HepG2 (cell line): ENCODE results near the gene EMC9. TPM values are rescaled to one million over a fixed set of nuclear protein-coding genes. Genes with fewer than 3 reads are reported as not detected.

Experiments
- ATAD3A ChIP-seq: sonication (generic); formaldehyde crosslinking; IDR thresholded peaks from 2 replicates; pipeline ENCODE4 v1.4.0; 2020; ENCODE audit warnings: missing genetic modification reagents
- ATF7 ChIP-seq, 2 experiments: fragments of 450-650 bp in 1 of 2; sonication (generic) in 1 of 2; formaldehyde crosslinking in 1 of 2; IDR thresholded peaks; 2 replicates each; pipeline versions ENCODE4 v1.4.0 to v1.6.1; 2016 to 2020; ENCODE audit warnings: antibody characterized with exemption in 1 of 2, mild to moderate bottlenecking in 1 of 2, missing genetic modification reagents in 1 of 2
- FOSL1 ChIP-seq: sonication (generic); formaldehyde crosslinking; IDR thresholded peaks from 2 replicates; pipeline ENCODE4 v1.9.0; 2021; ENCODE audit warnings: missing genetic modification reagents, borderline replicate concordance
- FOXJ3 ChIP-seq: sonication (generic); formaldehyde crosslinking; IDR thresholded peaks from 2 replicates; pipeline ENCODE4 v1.4.0; 2020; ENCODE audit warnings: missing genetic modification reagents, mild to moderate bottlenecking, borderline replicate concordance
- HNF1B ChIP-seq: sonication (generic); formaldehyde crosslinking; IDR thresholded peaks from 2 replicates; pipeline ENCODE4 v1.5.1; 2020; ENCODE audit warnings: mild to moderate bottlenecking, moderate library complexity, missing genetic modification reagents
- IKZF4 ChIP-seq: sonication (generic); formaldehyde crosslinking; IDR thresholded peaks from 2 replicates; pipeline ENCODE4 v1.5.1; 2020; ENCODE audit warnings: borderline replicate concordance, mild to moderate bottlenecking, low read depth, missing genetic modification reagents; ENCODE audit errors: not compliant biosample characterization
- NCOA5 ChIP-seq: sonication (generic); formaldehyde crosslinking; IDR thresholded peaks from 2 replicates; pipeline ENCODE4 v1.4.0; 2020; ENCODE audit warnings: missing genetic modification reagents
- NONO ChIP-seq, 2 experiments: fragments of 450-650 bp in 1 of 2; sonication (generic) in 1 of 2; formaldehyde crosslinking in 1 of 2; IDR thresholded peaks in 1 of 2; conservative IDR thresholded peaks in 1 of 2; 2 replicates each; pipeline versions ENCODE4 v1.6.1 to v1.8.0; 2017 to 2022; ENCODE audit warnings: mild to moderate bottlenecking in 1 of 2, missing genetic modification reagents in 1 of 2, moderate library complexity in 1 of 2
- ONECUT2 ChIP-seq: sonication (generic); formaldehyde crosslinking; IDR thresholded peaks from 2 replicates; pipeline ENCODE4 v1.4.0; 2020; ENCODE audit warnings: missing genetic modification reagents
- PHF20 ChIP-seq: sonication (generic); formaldehyde crosslinking; IDR thresholded peaks from 2 replicates; pipeline ENCODE4 v1.5.0; 2020; ENCODE audit warnings: mild to moderate bottlenecking, missing genetic modification reagents
- REXO4 ChIP-seq: sonication (generic); formaldehyde crosslinking; IDR thresholded peaks from 2 replicates; pipeline ENCODE4 v1.8.0; 2022; ENCODE audit warnings: missing genetic modification reagents, mild to moderate bottlenecking, borderline replicate concordance
- SIX1 ChIP-seq: sonication (generic); formaldehyde crosslinking; IDR thresholded peaks from 2 replicates; pipeline ENCODE4 v1.4.0; 2020; ENCODE audit warnings: missing genetic modification reagents, borderline replicate concordance
- SMARCC2 ChIP-seq: fragments of 450-650 bp; IDR thresholded peaks from 2 replicates; pipeline ENCODE4 v1.6.1; 2017; ENCODE audit warnings: antibody characterized with exemption, mild to moderate bottlenecking
- SMARCE1 ChIP-seq: fragments of 450-650 bp; IDR thresholded peaks from 2 replicates; pipeline ENCODE4 v1.6.1; 2017; ENCODE audit warnings: borderline replicate concordance
- SP5 ChIP-seq: IDR thresholded peaks from 2 replicates; pipeline ENCODE4 v1.6.1; 2016; ENCODE audit warnings: low read depth, borderline replicate concordance
- TBP ChIP-seq: sonication (generic); formaldehyde crosslinking; IDR thresholded peaks from 2 replicates; pipeline ENCODE4 v1.5.0; 2020; ENCODE audit warnings: missing genetic modification reagents
- TP53 ChIP-seq: sonication (generic); formaldehyde crosslinking; conservative IDR thresholded peaks from 2 replicates; pipeline ENCODE4 v1.4.0; 2020; ENCODE audit warnings: missing genetic modification reagents
- ZBTB7A ChIP-seq: sonication (generic); formaldehyde crosslinking; IDR thresholded peaks from 2 replicates; pipeline ENCODE4 v1.8.0; 2022; ENCODE audit warnings: mild to moderate bottlenecking, missing genetic modification reagents
- ZMYM2 ChIP-seq: sonication (generic); formaldehyde crosslinking; IDR thresholded peaks from 2 replicates; pipeline ENCODE4 v1.8.0; 2022; ENCODE audit warnings: mild to moderate bottlenecking, missing genetic modification reagents
- ZNF292 ChIP-seq: sonication (generic); formaldehyde crosslinking; IDR thresholded peaks from 2 replicates; pipeline ENCODE4 v1.8.1; 2022; ENCODE audit warnings: mild to moderate bottlenecking, low read depth, missing genetic modification reagents, borderline replicate concordance
- ZNF44 ChIP-seq: sonication (generic); formaldehyde crosslinking; IDR thresholded peaks from 2 replicates; pipeline ENCODE4 v1.5.1; 2020; ENCODE audit warnings: mild to moderate bottlenecking, missing genetic modification reagents
- ZNF496 ChIP-seq: sonication (generic); formaldehyde crosslinking; IDR thresholded peaks from 2 replicates; pipeline ENCODE4 v1.8.1; 2023; ENCODE audit warnings: mild to moderate bottlenecking, moderate library complexity, missing genetic modification reagents; ENCODE audit not compliant: insufficient replicate concordance
- ZNF564 ChIP-seq: sonication (generic); formaldehyde crosslinking; IDR thresholded peaks from 2 replicates; pipeline ENCODE4 v1.8.1; 2023; ENCODE audit warnings: mild to moderate bottlenecking, missing genetic modification reagents
- ZNF607 ChIP-seq: sonication (generic); formaldehyde crosslinking; IDR thresholded peaks from 2 replicates; pipeline ENCODE4 v1.5.1; 2020; ENCODE audit warnings: missing genetic modification reagents, mild to moderate bottlenecking, borderline replicate concordance
- ZNF703 ChIP-seq: sonication (generic); formaldehyde crosslinking; IDR thresholded peaks from 2 replicates; pipeline ENCODE4 v1.5.1; 2020; ENCODE audit warnings: missing genetic modification reagents, mild to moderate bottlenecking, moderate library complexity, borderline replicate concordance
- ZSCAN5A ChIP-seq: sonication (generic); formaldehyde crosslinking; IDR thresholded peaks from 2 replicates; pipeline ENCODE4 v1.8.0; 2022; ENCODE audit warnings: mild to moderate bottlenecking, missing genetic modification reagents, borderline replicate concordance
- polyA plus RNA-seq, 8 experiments: library from polyadenylated mRNA; depleted of rRNA in 3 of 8; stranded (reverse) in 7 of 8; unstranded in 1 of 8; fragments of >200 nt; fragmentation: Illumina TruSeq in 4 of 8; extraction: Trizol in 4 of 8; gene quantifications; 2 replicates each; pipeline versions ENCODE4 v1.2.1 to v1.2.3, GENCODE V29; 2011 to 2016; ENCODE audit warnings: low read depth in 4 of 8, missing spikeins in 1 of 8, mixed read lengths in 1 of 8; ENCODE audit not compliant: insufficient read depth in 1 of 8
- total RNA-seq, 5 experiments: library from RNA; depleted of rRNA; stranded (reverse); fragments of >200 nt; fragmentation: Illumina TruSeq; extraction: Trizol; gene quantifications; 2 replicates each; pipeline ENCODE4 v1.2.3, GENCODE V29; 2016; ENCODE audit warnings: low read depth in 1 of 5

EMC9 gene
- total and polyA plus RNA-seq, 2 of the 13 experiments (the other 11 are each of a cell fraction or from before 2014, with no cell fraction given): 60.5 to 78.7 TPM

GRCh38 chr14:24115422-24116127 lies 25.8 kb downstream of the EMC9 start (continued):
- TF ChIP-seq REXO4 (no peak), ZNF703 (CRISPR knock-in tag) (no peak), SMARCC2 (no peak), ZNF292 (CRISPR knock-in tag) (no peak; the same call in 1 of the 2 replicates), HNF1B (CRISPR knock-in tag) (no peak), NCOA5 (CRISPR knock-in tag) (peak; percentile 34; the same call in 1 of the 2 replicates), ZMYM2 (CRISPR knock-in tag) (no peak), ATAD3A (no peak; the same call in 1 of the 2 replicates), SP5 (CRISPR knock-in tag) (no peak), ATF7 (IDR thresholded peaks at IDR 0.05) (no peak), ATF7 (CRISPR knock-in tag; IDR thresholded peaks at IDR 0.05) (peak; percentile 25; the same call in 1 of the 2 replicates), ZNF564 (CRISPR knock-in tag) (no peak), SMARCE1 (peak; percentile 20; the same call in 1 of the 2 replicates), ZNF607 (no peak), SIX1 (no peak), ONECUT2 (no peak), ZSCAN5A (no peak; the same call in 1 of the 2 replicates), TP53 (no peak; the same call in 1 of the 2 replicates), IKZF4 (CRISPR knock-in tag) (no peak), ZNF496 (CRISPR knock-in tag) (no peak), FOXJ3 (no peak), FOSL1 (CRISPR knock-in tag) (no peak; the same call in 1 of the 2 replicates), NONO (IDR thresholded peaks at IDR 0.05) (no peak), NONO (CRISPR knock-in tag; conservative IDR thresholded peaks at IDR 0.05) (no peak), ZBTB7A (CRISPR knock-in tag) (no peak; the same call in 1 of the 2 replicates), ZNF44 (no peak), PHF20 (CRISPR knock-in tag) (no peak), TBP (CRISPR knock-in tag) (no peak)
